ENCODE data around the gene CBFA2T2.

DNA sequence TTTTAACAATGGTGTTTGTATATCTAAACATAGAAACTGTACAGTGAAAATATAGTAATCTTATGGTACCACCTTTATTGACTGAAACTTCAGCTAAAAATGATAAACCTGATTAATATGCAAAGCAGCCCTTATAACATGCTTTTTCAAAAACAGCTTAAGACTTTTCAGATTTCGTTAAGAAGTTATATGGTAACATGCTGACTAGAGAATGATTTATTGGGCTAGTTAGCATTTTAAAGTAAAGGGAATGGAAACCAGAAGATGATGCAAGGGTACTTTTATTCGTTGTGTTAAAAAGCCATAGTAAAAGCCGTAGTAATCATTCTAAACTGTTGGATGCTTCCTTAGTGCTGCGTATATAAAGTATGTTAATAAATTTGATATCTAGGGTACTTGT, 50.5 kb downstream of the CBFA2T2 start:
- TF ChIP-seq, protein P1, sequence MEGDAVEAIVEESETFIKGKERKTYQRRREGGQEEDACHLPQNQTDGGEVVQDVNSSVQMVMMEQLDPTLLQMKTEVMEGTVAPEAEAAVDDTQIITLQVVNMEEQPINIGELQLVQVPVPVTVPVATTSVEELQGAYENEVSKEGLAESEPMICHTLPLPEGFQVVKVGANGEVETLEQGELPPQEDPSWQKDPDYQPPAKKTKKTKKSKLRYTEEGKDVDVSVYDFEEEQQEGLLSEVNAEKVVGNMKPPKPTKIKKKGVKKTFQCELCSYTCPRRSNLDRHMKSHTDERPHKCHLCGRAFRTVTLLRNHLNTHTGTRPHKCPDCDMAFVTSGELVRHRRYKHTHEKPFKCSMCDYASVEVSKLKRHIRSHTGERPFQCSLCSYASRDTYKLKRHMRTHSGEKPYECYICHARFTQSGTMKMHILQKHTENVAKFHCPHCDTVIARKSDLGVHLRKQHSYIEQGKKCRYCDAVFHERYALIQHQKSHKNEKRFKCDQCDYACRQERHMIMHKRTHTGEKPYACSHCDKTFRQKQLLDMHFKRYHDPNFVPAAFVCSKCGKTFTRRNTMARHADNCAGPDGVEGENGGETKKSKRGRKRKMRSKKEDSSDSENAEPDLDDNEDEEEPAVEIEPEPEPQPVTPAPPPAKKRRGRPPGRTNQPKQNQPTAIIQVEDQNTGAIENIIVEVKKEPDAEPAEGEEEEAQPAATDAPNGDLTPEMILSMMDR (IDR thresholded peaks at IDR 0.05): no peak
- TF ChIP-seq POLR2A (IDR thresholded peaks at IDR 0.05): no peak
